PC-9 (cell line): ENCODE data around the gene HMOX1.

ENCODE experiments used
- EZH2 ChIP-seq: fragments of 200-600 bp; sonication (generic); IDR thresholded peaks from 2 replicates; pipeline ENCODE4 v1.8.0; 2017; ENCODE audit warnings: antibody characterized with exemption, low read depth
- TF ChIP-seq, protein P1 (sequence below): fragments of 200-600 bp; sonication (generic); conservative IDR thresholded peaks from 2 replicates; pipeline ENCODE4 v1.6.1; 2017; ENCODE audit warnings: mixed run types, antibody characterized with exemption, mild to moderate bottlenecking, moderate library complexity

DNA sequence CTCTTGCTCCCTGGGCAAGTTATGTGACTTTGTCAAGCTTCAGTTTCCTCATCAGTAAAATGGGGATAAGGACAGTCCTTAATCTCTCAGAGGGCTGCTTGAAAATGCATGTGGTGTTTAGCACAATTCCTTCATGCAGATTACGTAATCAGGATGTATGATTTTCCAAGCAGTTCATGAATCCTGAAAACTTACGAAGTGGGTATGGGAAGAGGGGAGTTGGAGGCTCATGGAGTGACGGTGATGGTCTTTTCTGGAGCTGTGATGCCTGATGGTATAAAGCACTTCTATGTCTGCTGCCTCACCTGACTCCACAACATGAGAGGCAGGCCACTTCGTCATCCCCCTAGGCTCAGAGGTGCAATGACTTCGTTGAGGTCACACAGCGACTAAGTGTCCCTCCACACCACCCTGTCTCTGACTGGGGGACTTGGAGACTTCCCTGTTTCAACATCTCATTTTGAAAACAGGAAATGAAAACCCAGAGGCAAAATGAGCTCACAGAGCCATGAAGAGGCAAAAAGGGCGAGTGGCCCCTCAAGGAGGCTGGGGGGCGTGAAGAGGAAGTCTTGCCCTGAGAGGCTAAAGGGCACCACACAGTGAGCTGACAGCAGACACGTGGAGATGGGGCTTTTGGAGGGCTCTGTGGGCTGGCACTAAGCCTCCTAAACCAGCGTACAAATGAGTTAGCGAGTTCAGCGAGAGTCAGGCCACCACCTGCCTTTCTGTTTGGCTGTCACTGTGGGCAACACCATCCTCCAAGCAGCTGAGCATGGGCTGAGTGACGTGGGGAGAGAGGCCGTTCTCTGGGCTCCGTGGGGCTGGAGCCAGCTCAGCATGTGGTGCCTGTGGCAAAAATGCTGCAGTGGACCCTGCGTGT, 29.1 kb downstream of the HMOX1 start:
- TF ChIP-seq, protein P1, sequence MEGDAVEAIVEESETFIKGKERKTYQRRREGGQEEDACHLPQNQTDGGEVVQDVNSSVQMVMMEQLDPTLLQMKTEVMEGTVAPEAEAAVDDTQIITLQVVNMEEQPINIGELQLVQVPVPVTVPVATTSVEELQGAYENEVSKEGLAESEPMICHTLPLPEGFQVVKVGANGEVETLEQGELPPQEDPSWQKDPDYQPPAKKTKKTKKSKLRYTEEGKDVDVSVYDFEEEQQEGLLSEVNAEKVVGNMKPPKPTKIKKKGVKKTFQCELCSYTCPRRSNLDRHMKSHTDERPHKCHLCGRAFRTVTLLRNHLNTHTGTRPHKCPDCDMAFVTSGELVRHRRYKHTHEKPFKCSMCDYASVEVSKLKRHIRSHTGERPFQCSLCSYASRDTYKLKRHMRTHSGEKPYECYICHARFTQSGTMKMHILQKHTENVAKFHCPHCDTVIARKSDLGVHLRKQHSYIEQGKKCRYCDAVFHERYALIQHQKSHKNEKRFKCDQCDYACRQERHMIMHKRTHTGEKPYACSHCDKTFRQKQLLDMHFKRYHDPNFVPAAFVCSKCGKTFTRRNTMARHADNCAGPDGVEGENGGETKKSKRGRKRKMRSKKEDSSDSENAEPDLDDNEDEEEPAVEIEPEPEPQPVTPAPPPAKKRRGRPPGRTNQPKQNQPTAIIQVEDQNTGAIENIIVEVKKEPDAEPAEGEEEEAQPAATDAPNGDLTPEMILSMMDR = no peak
- TF ChIP-seq EZH2 = no peak
